Measurements from ENCODE around the gene ZNF333. TPM values are rescaled to one million over a fixed set of nuclear protein-coding genes. Genes with fewer than 3 reads are reported as not detected.

The ZNF333 gene
- total and polyA plus RNA-seq, 2 of the 4 experiments (the other 2 are of a cell fraction), result 9.8 to 15.1 TPM

DNA sequence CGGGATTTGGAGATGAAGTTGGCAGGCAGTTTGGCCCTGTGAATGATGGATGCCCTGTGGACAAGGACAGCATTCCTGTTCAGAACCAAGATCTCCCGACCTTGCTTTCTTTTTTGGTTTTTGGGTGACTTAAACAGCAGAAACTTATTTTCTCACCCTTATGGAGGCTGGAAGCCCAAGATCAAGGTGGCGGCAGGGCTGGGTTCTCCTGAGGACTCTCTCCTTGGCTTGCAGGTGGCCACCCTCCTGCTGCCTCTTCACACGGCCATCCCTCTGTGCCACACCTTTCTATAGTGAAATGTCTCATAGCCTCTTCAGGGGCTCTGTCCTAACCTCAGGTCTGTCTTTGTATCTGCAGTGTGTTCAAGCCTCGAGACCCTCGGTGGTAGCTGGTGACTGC is 14.0 kb downstream of the ZNF333 start:
- H3K4me2 ChIP-seq (ENCODE audit: low read depth, low read length), result no peak overlapping the region
- H4K91ac ChIP-seq (ENCODE audit: insufficient read depth, low read depth, low read length), result no peak overlapping the region
- no peak overlapping the region for H3K23ac ChIP-seq (ENCODE audit: low read depth, low read length)
- no peak overlapping the region for H3K18ac ChIP-seq (ENCODE audit: low read depth, low read length)
- no peak overlapping the region for H2BK15ac ChIP-seq (ENCODE audit: low read depth, low read length)
- ChIA-PET CTCF (no interaction called here), POLR2A (ENCODE audit: unreplicated experiment) (no interaction called here)
- H3K4me1 ChIP-seq (ENCODE audit: control insufficient read depth, insufficient read depth, low read length), result no peaks in the 10 kb centered on the region
- H3K4ac ChIP-seq (ENCODE audit: low read depth, low read length), result no peak overlapping the region
- H2BK5ac ChIP-seq (ENCODE audit: low read depth, low read length, poor library complexity, severe bottlenecking), result no peak overlapping the region
- H3K9me1 ChIP-seq (ENCODE audit: insufficient read depth, low read length), result peaks cover 2% of the 10 kb centered on the region; the same call in 1 of the 2 replicates
- no peak overlapping the region for H2AK5ac ChIP-seq (ENCODE audit: low read depth, low read length)
- BruUV-seq (replicated peaks), result no TSS peak
- H3K14ac ChIP-seq (replicated peaks; ENCODE audit: low read depth, low read length), result no peak overlapping the region
- intact Hi-C loops (cut with micrococcal nuclease), result no loop called here
- no peaks in the 10 kb centered on the region for H3K27me3 ChIP-seq (ENCODE audit: control insufficient read depth, insufficient read depth, low read length)
- 100% methylated on average over 1 of the region's 6 CpGs; no CpG with 5 or more reads in 1 of the 2 experiments for WGBS, 2 experiments (ENCODE audit: extremely low coverage in 2 of 2, insufficient read length in 1 of 2)
- H2AK9ac ChIP-seq (replicated peaks; ENCODE audit: low read depth, low read length, poor library complexity), result no peak overlapping the region
- H3K9ac ChIP-seq (ENCODE audit: low read depth, low read length), result no peak overlapping the region
- H3K9me3 ChIP-seq (ENCODE audit: control insufficient read depth, insufficient read depth, low read length), result peaks cover 2% of the 10 kb centered on the region; the same call in 1 of the 2 replicates
- no peak for ATAC-seq (ENCODE audit: low read depth)
- dilution Hi-C loops (cut with HindIII; ENCODE audit: low sequenced_read_pairs, unreplicated experiment), result no loop called here
- H3K36me3 ChIP-seq (ENCODE audit: control insufficient read depth, insufficient read depth, low read length), result peaks cover 84% of the 10 kb centered on the region
- no peak for DNase-seq
- no peak overlapping the region for H2BK20ac ChIP-seq (ENCODE audit: low read depth, low read length)
- H3K4me3 ChIP-seq (ENCODE audit: insufficient read depth, low read depth, low read length), result no peak overlapping the region
- no peak overlapping the region for H3K27ac ChIP-seq (ENCODE audit: insufficient read depth, low read length)
- in situ Hi-C loops (cut with MboI; ENCODE audit: low sequenced_read_pairs), result no loop called here
- TF ChIP-seq, protein P1, sequence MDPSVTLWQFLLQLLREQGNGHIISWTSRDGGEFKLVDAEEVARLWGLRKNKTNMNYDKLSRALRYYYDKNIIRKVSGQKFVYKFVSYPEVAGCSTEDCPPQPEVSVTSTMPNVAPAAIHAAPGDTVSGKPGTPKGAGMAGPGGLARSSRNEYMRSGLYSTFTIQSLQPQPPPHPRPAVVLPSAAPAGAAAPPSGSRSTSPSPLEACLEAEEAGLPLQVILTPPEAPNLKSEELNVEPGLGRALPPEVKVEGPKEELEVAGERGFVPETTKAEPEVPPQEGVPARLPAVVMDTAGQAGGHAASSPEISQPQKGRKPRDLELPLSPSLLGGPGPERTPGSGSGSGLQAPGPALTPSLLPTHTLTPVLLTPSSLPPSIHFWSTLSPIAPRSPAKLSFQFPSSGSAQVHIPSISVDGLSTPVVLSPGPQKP (IDR thresholded peaks at IDR 0.05; ENCODE audit: borderline replicate concordance, low read depth, low read length), result no peak
- TF ChIP-seq CEBPB (IDR thresholded peaks at IDR 0.05; ENCODE audit: low read depth, low read length), result no peak
- no peak for TF ChIP-seq NFE2L2 (IDR thresholded peaks at IDR 0.05; ENCODE audit: low read depth, low read length)
- TF ChIP-seq SMC3 (IDR thresholded peaks at IDR 0.05; ENCODE audit: low read depth, low read length), result no peak
- no peak for TF ChIP-seq MAZ (IDR thresholded peaks at IDR 0.05; ENCODE audit: borderline replicate concordance, low read depth, low read length)
- no peak for TF ChIP-seq CHD1 (IDR thresholded peaks at IDR 0.05; ENCODE audit: low read depth, low read length)
- no peak for TF ChIP-seq BHLHE40 (IDR thresholded peaks at IDR 0.05; ENCODE audit: low read depth, low read length)
- no peak for TF ChIP-seq RAD21 (IDR thresholded peaks at IDR 0.05; ENCODE audit: low read length)
- TF ChIP-seq, protein P2, sequence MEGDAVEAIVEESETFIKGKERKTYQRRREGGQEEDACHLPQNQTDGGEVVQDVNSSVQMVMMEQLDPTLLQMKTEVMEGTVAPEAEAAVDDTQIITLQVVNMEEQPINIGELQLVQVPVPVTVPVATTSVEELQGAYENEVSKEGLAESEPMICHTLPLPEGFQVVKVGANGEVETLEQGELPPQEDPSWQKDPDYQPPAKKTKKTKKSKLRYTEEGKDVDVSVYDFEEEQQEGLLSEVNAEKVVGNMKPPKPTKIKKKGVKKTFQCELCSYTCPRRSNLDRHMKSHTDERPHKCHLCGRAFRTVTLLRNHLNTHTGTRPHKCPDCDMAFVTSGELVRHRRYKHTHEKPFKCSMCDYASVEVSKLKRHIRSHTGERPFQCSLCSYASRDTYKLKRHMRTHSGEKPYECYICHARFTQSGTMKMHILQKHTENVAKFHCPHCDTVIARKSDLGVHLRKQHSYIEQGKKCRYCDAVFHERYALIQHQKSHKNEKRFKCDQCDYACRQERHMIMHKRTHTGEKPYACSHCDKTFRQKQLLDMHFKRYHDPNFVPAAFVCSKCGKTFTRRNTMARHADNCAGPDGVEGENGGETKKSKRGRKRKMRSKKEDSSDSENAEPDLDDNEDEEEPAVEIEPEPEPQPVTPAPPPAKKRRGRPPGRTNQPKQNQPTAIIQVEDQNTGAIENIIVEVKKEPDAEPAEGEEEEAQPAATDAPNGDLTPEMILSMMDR (conservative IDR thresholded peaks at IDR 0.05; ENCODE audit: low read depth, low read length), result no peak
- no peak for TF ChIP-seq POLR2A (IDR thresholded peaks at IDR 0.05; ENCODE audit: low read depth, low read length)
- no peak for TF ChIP-seq MAFK (IDR thresholded peaks at IDR 0.05; ENCODE audit: low read depth, low read length)
- TF ChIP-seq, protein P3, sequence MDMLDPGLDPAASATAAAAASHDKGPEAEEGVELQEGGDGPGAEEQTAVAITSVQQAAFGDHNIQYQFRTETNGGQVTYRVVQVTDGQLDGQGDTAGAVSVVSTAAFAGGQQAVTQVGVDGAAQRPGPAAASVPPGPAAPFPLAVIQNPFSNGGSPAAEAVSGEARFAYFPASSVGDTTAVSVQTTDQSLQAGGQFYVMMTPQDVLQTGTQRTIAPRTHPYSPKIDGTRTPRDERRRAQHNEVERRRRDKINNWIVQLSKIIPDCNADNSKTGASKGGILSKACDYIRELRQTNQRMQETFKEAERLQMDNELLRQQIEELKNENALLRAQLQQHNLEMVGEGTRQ (IDR thresholded peaks at IDR 0.05; ENCODE audit: low read depth, low read length), result no peak
- TF ChIP-seq RFX5 (IDR thresholded peaks at IDR 0.05; ENCODE audit: low read depth, low read length), result no peak
- TF ChIP-seq RCOR1 (IDR thresholded peaks at IDR 0.05; ENCODE audit: insufficient replicate concordance, low read length), result no peak
- no peak for TF ChIP-seq FOS (IDR thresholded peaks at IDR 0.05; ENCODE audit: low read depth, low read length)
- no peaks in the 10 kb centered on the region for H3K79me1 ChIP-seq (ENCODE audit: low read depth in 1 of 2, low read length in 2 of 2)
- no peak overlapping the region for H2BK120ac ChIP-seq (ENCODE audit: low read depth, low read length)
- H4K8ac ChIP-seq (ENCODE audit: low read depth in 2 of 2, low read length in 2 of 2), result no peak overlapping the region
- no peaks in the 10 kb centered on the region for H4K20me1 ChIP-seq (ENCODE audit: insufficient read depth, low read length)
- H3K56ac ChIP-seq (ENCODE audit: extremely low read depth, insufficient read depth, low read length), result no peak overlapping the region
- no peak overlapping the region for H4K5ac ChIP-seq (ENCODE audit: low read depth, low read length)
- H2AFZ ChIP-seq (replicated peaks; ENCODE audit: low read length, poor library complexity), result no peak overlapping the region

Measured in IMR-90 (cell line).